DMS114 treated with DMSO at 0.1 percent for 48 hours (cell line): ENCODE data around the gene ATXN7L1.

Experiments used
- DNase-seq: peaks from one replicate; lab custom pipeline; 2025; ENCODE audit not compliant: unreplicated experiment; lab: John Stamatoyannopoulos, UW

Gene ATXN7L1

GRCh38 chr7:105829681-105830322, 46.6 kb downstream of the ATXN7L1 start:
- no peak for DNase-seq

GRCh38 chr7:105828141-105828540, 48.3 kb downstream of the ATXN7L1 start:
- no peak for DNase-seq

- no peak for DNase-seq
Observed at GRCh38 chr7:105827151-105827875, 49.1 kb downstream of the ATXN7L1 start.

GRCh38 chr7:105826143-105826542, 50.3 kb downstream of the ATXN7L1 start:
- no peak for DNase-seq

GRCh38 chr7:105825371-105825770, 51.0 kb downstream of the ATXN7L1 start:
- no peak for DNase-seq

GRCh38 chr7:105822806-105823205, 53.6 kb downstream of the ATXN7L1 start:
- no peak for DNase-seq

- no peak for DNase-seq
Observed at GRCh38 chr7:105821527-105821926, 54.9 kb downstream of the ATXN7L1 start.

GRCh38 chr7:105820363-105821066, 55.9 kb downstream of the ATXN7L1 start:
- no peak for DNase-seq

GRCh38 chr7:105819559-105819958, 56.8 kb downstream of the ATXN7L1 start:
- DNase-seq: no peak

- DNase-seq: no peak
Observed at GRCh38 chr7:105816954-105817615, 59.3 kb downstream of the ATXN7L1 start.

GRCh38 chr7:105816266-105816843, 60.0 kb downstream of the ATXN7L1 start:
- no peak for DNase-seq

GRCh38 chr7:105815576-105815975, 60.8 kb downstream of the ATXN7L1 start:
- DNase-seq: no peak

GRCh38 chr7:105814481-105814880, 61.9 kb downstream of the ATXN7L1 start:
- no peak for DNase-seq

GRCh38 chr7:105811189-105811847, 65.1 kb downstream of the ATXN7L1 start:
- DNase-seq: no peak

- no peak for DNase-seq
Observed at GRCh38 chr7:105810556-105810955, 65.8 kb downstream of the ATXN7L1 start.

GRCh38 chr7:105808703-105809590, 67.5 kb downstream of the ATXN7L1 start:
- DNase-seq: no peak

- DNase-seq: no peak
Observed at GRCh38 chr7:105808209-105808608, 68.2 kb downstream of the ATXN7L1 start.

GRCh38 chr7:105807448-105807762, 69.0 kb downstream of the ATXN7L1 start:
- DNase-seq: no peak

- DNase-seq: no peak
Observed at GRCh38 chr7:105806592-105807447, 69.6 kb downstream of the ATXN7L1 start.
